ENCODE data around the gene SRMS.

- no peak for TF ChIP-seq CTCF (conservative IDR thresholded peaks at IDR 0.05 in 1 of 2, IDR thresholded peaks at IDR 0.05 in 1 of 2; ENCODE audit: extremely low read depth in 1 of 2, insufficient read depth in 1 of 2, low read depth in 1 of 2, low read length in 2 of 2)
- TF ChIP-seq EZH2 (IDR thresholded peaks at IDR 0.05; ENCODE audit: borderline replicate concordance, low read length): no peak
Measured at GRCh38 chr20:63563225-63563935, 15.8 kb upstream of the SRMS start.
